Effector CD4-positive, alpha-beta T cell (primary cell): Measurements from ENCODE around the gene GTF2F2.
"Not testable (repeated sequence)": the region's sequence is repeated elsewhere in the genome, so short reads cannot be mapped to it uniquely, and the experiment has no call there.

Experiments
- DNase-seq: peaks from one replicate; pipeline ENCODE4 v3.0.0-alpha.2; 2020

The GTF2F2 gene

GRCh38 chr13:45219123-45219891 lies 99.0 kb downstream of the GTF2F2 start:
- DNase-seq, result no peak

GRCh38 chr13:45219938-45220375 lies 99.6 kb downstream of the GTF2F2 start:
- DNase-seq, result no peak

- DNase-seq, result no peak
Measured at GRCh38 chr13:45220403-45220802, 100.1 kb downstream of the GTF2F2 start.

GRCh38 chr13:45222516-45222915 lies 102.2 kb downstream of the GTF2F2 start:
- no peak for DNase-seq

GRCh38 chr13:45222919-45223318 lies 102.6 kb downstream of the GTF2F2 start:
- no peak for DNase-seq

GRCh38 chr13:45224176-45224575 lies 103.9 kb downstream of the GTF2F2 start:
- no peak for DNase-seq

GRCh38 chr13:45225370-45225769 lies 105.1 kb downstream of the GTF2F2 start:
- no peak for DNase-seq

GRCh38 chr13:45226024-45226423 lies 105.7 kb downstream of the GTF2F2 start:
- no peak for DNase-seq

GRCh38 chr13:45228002-45228401 lies 107.7 kb downstream of the GTF2F2 start:
- DNase-seq, result no peak

GRCh38 chr13:45229172-45229571 lies 108.9 kb downstream of the GTF2F2 start:
- no peak for DNase-seq

GRCh38 chr13:45231305-45231704 lies 111.0 kb downstream of the GTF2F2 start:
- DNase-seq, result no peak

GRCh38 chr13:45231722-45232121 lies 111.4 kb downstream of the GTF2F2 start:
- DNase-seq, result no peak

- no peak for DNase-seq
Measured at GRCh38 chr13:45232591-45232990, 112.3 kb downstream of the GTF2F2 start.

GRCh38 chr13:45238945-45239795 lies 118.9 kb downstream of the GTF2F2 start:
- no peak for DNase-seq

GRCh38 chr13:45240143-45240542 lies 119.8 kb downstream of the GTF2F2 start:
- no peak for DNase-seq

GRCh38 chr13:45242070-45242469 lies 121.8 kb downstream of the GTF2F2 start:
- DNase-seq, result no peak

GRCh38 chr13:45242524-45242923 lies 122.2 kb downstream of the GTF2F2 start:
- DNase-seq, result no peak

- DNase-seq, result no peak
Measured at GRCh38 chr13:45243077-45243476, 122.8 kb downstream of the GTF2F2 start.

GRCh38 chr13:45244736-45245135 lies 124.4 kb downstream of the GTF2F2 start:
- not testable (repeated sequence) for DNase-seq

- DNase-seq, result no peak
Measured at GRCh38 chr13:45249662-45250061, 129.4 kb downstream of the GTF2F2 start.

GRCh38 chr13:45254396-45254795 lies 134.1 kb downstream of the GTF2F2 start:
- DNase-seq, result no peak

- DNase-seq, result no peak
Measured at GRCh38 chr13:45255247-45255987, 135.1 kb downstream of the GTF2F2 start.

- no peak for DNase-seq
Measured at GRCh38 chr13:45256254-45256653, 135.9 kb downstream of the GTF2F2 start.
